Measurements from ENCODE around the gene BCHE. TPM values are rescaled to one million over a fixed set of nuclear protein-coding genes. Genes with fewer than 3 reads are reported as not detected.

BCHE gene
- total RNA-seq, 1 experiment from 2014 or later: 1.7 TPM

- no peak for TF ChIP-seq MLX (CRISPR knock-in tag; IDR thresholded peaks at IDR 0.05)
Measured at GRCh38 chr3:165753560-165753959, 83.7 kb downstream of the BCHE start (continued).

GRCh38 chr3:165751637-165752036, 85.6 kb downstream of the BCHE start:
- no peaks in the 10 kb centered on the region for H3K9me3 Mint-ChIP-seq
- no peaks in the 10 kb centered on the region for H3K27me3 Mint-ChIP-seq (ENCODE audit: low read depth)
- H3K4me3 Mint-ChIP-seq: peak overlapping the region; percentile 13; the same call in 1 of the 2 replicates
- ATAC-seq (peak; percentile 76), DNase-seq (ENCODE audit: low spot score) (no peak)
- TF ChIP-seq E2F5 (CRISPR knock-in tag; IDR thresholded peaks at IDR 0.05): no peak
- TF ChIP-seq ZNF138 (CRISPR knock-in tag; conservative IDR thresholded peaks at IDR 0.05): no peak
- no peak for TF ChIP-seq GABPB1 (CRISPR knock-in tag; IDR thresholded peaks at IDR 0.05)
- TF ChIP-seq SOX15 (CRISPR knock-in tag; IDR thresholded peaks at IDR 0.05): no peak
- TF ChIP-seq NR3C1 (CRISPR knock-in tag; conservative IDR thresholded peaks at IDR 0.05; ENCODE audit: low read depth): no peak
- no peak for TF ChIP-seq ESRRA (CRISPR knock-in tag; IDR thresholded peaks at IDR 0.05; ENCODE audit: borderline replicate concordance)
- H3K4me1 Mint-ChIP-seq: peaks cover 11% of the 10 kb centered on the region
- POLR2A ChIA-PET: no interaction called here
- H3K27ac Mint-ChIP-seq: peak overlapping the region; percentile 68; the same call in 1 of the 2 replicates
- no peaks in the 10 kb centered on the region for H3K36me3 Mint-ChIP-seq
- CTCF ChIA-PET: no interaction called here

GRCh38 chr3:165749821-165750220, 87.4 kb downstream of the BCHE start:
- no peak for TF ChIP-seq CBFB (CRISPR knock-in tag; IDR thresholded peaks at IDR 0.05; ENCODE audit: low read depth)
- TF ChIP-seq NFYB (CRISPR knock-in tag; conservative IDR thresholded peaks at IDR 0.05; ENCODE audit: low read depth): no peak
- TF ChIP-seq CREM (CRISPR knock-in tag; IDR thresholded peaks at IDR 0.05): no peak
- TF ChIP-seq FOXP1 (CRISPR knock-in tag; IDR thresholded peaks at IDR 0.05; ENCODE audit: borderline replicate concordance): no peak
- TF ChIP-seq ZNF512 (CRISPR knock-in tag; IDR thresholded peaks at IDR 0.05; ENCODE audit: borderline replicate concordance): no peak
- no peak for TF ChIP-seq ZNF281 (CRISPR knock-in tag; IDR thresholded peaks at IDR 0.05)
- no peak for TF ChIP-seq IRF2 (CRISPR knock-in tag; IDR thresholded peaks at IDR 0.05; ENCODE audit: borderline replicate concordance, low read depth)
- peaks cover 8% of the 10 kb centered on the region for H3K4me1 Mint-ChIP-seq
- ChIA-PET POLR2A (no interaction called here), CTCF (no interaction called here)
- no peak overlapping the region for H3K27ac Mint-ChIP-seq
- DNase-seq (ENCODE audit: low spot score) (no peak), ATAC-seq (no peak)
- no peaks in the 10 kb centered on the region for H3K27me3 Mint-ChIP-seq (ENCODE audit: low read depth)
- no peaks in the 10 kb centered on the region for H3K9me3 Mint-ChIP-seq
- no peak overlapping the region for H3K4me3 Mint-ChIP-seq
- H3K36me3 Mint-ChIP-seq: no peaks in the 10 kb centered on the region

- Mint-ChIP-seq H3K4me1 (peaks cover 8% of the 10 kb centered on the region), H3K36me3 (no peaks in the 10 kb centered on the region), H3K4me3 (no peak overlapping the region), H3K9me3 (no peaks in the 10 kb centered on the region), H3K27ac (no peak overlapping the region), H3K27me3 (ENCODE audit: low read depth) (no peaks in the 10 kb centered on the region)
- POLR2A ChIA-PET: no interaction called here
- ATAC-seq (no peak), DNase-seq (ENCODE audit: low spot score) (no peak)
- CTCF ChIA-PET: no interaction called here
- TF ChIP-seq ETV6 (CRISPR knock-in tag; IDR thresholded peaks at IDR 0.05) (no peak), CREB1 (CRISPR knock-in tag; IDR thresholded peaks at IDR 0.05) (no peak), E2F1 (CRISPR knock-in tag; IDR thresholded peaks at IDR 0.05) (no peak), TP53 (CRISPR knock-in tag; IDR thresholded peaks at IDR 0.05) (no peak), E2F4 (CRISPR knock-in tag; IDR thresholded peaks at IDR 0.05; ENCODE audit: borderline replicate concordance, low read depth) (no peak)
Measured at GRCh38 chr3:165749241-165749640, 88.0 kb downstream of the BCHE start.
